Heart left ventricle (tissue), 16 donors: Measurements from ENCODE around the gene ATG2A. TPM values are rescaled to one million over a fixed set of nuclear protein-coding genes. Genes with fewer than 3 reads are reported as not detected.

Source experiments
- ATAC-seq, 4 donors: fragments of 200-7000 bp; cut with Tn5 transposase; one replicate each; pipeline ENCODE4 v1.9.1; 2020 to 2022; ENCODE audit warnings: moderate library complexity in 4 of 4, mild to moderate bottlenecking in 3 of 4, moderate number of reproducible peaks in 1 of 4
- DNase-seq, 5 donors: peaks; one replicate each; pipeline ENCODE4 v3.0.0-alpha.2; 2020
- H3K27ac ChIP-seq, 12 donors: fragments of 200-600 bp; sonication (generic) in 4 of 12; one replicate each; pipeline versions ENCODE4 v1.5.0 to v1.8.0; 2016 to 2022; ENCODE audit warnings: mild to moderate bottlenecking in 2 of 12
- H3K27me3 ChIP-seq, 9 donors: fragments of 200-600 bp; sonication (generic) in 2 of 9; one replicate each; pipeline versions ENCODE4 v1.5.1 to v1.8.0; 2016 to 2022; ENCODE audit warnings: mild to moderate bottlenecking in 3 of 9
- H3K36me3 ChIP-seq, 9 donors: fragments of 200-600 bp; sonication (generic) in 2 of 9; one replicate each; pipeline versions ENCODE4 v1.5.0 to v1.8.0; 2018 to 2022; ENCODE audit warnings: mild to moderate bottlenecking in 2 of 9
- H3K4me1 ChIP-seq, 12 donors: fragments of 200-600 bp; sonication (generic) in 4 of 12; one replicate each; pipeline versions ENCODE4 v1.5.0 to v1.8.0; 2016 to 2022; ENCODE audit warnings: mild to moderate bottlenecking in 3 of 12
- H3K4me3 ChIP-seq, 12 donors: fragments of 200-600 bp; sonication (generic) in 4 of 12; one replicate each; pipeline versions ENCODE4 v1.5.0 to v1.8.0; 2017 to 2022; ENCODE audit warnings: mild to moderate bottlenecking in 9 of 12, moderate library complexity in 4 of 12
- H3K9me3 ChIP-seq, 12 donors: fragments of 200-600 bp; sonication (generic) in 4 of 12; one replicate each; pipeline versions ENCODE4 v1.5.0 to v1.8.0; 2016 to 2022; ENCODE audit warnings: mild to moderate bottlenecking in 1 of 12
- CTCF ChIP-seq, 12 donors: fragments of 200-600 bp; sonication (generic) in 4 of 12; IDR thresholded peaks; one replicate each; pipeline versions ENCODE4 v1.5.0 to v1.8.0; 2018 to 2022; ENCODE audit warnings: antibody characterized with exemption in 12 of 12, mild to moderate bottlenecking in 5 of 12
- POLR2A ChIP-seq, 2 donors: fragments of 450-650 bp; IDR thresholded peaks; one replicate each; pipeline ENCODE4 v1.6.1; 2017; ENCODE audit warnings: antibody characterized with exemption in 2 of 2, mild to moderate bottlenecking in 2 of 2, moderate library complexity in 2 of 2
- WGBS, 4 donors: extraction: QIAGEN DNeasy Blood & Tissue Kit in 2 of 4; methylation state at CpG; one replicate each; pipeline versions ENCODE4 v1.1.5 to v1.1.7; 2013 to 2018; 5-methylcytosine and 5-hydroxymethylcytosine counted together
- intact Hi-C, 10 donors: fragments of 100-400 bp; cut with DNase I; formaldehyde crosslinking; loops; one replicate each; pipeline versions ENCODE4 v1.11.1 to v1.14.2; 2022
- polyA plus RNA-seq, 2 donors: library from polyadenylated mRNA; stranded (reverse); fragments of 200-250 nt; gene quantifications; one replicate each; pipeline ENCODE4 v1.2.3, GENCODE V29; 2013
- total RNA-seq, 9 donors: library from RNA; depleted of rRNA in 2 of 9; stranded (reverse); fragments of >200 nt in 2 of 9; fragmentation: NEBNext Ultra II Directional in 3 of 9; extraction: Animal tissue kit (Norgen Biotek cat#: 25700) in 3 of 9; gene quantifications; one replicate each; pipeline versions ENCODE4 v1.1.0 to v1.2.4, GENCODE V29; 2016 to 2023
- donor health status: ischemic (EF 13 %, LVEDD 7.1; RV severe dilation, severe dysfunction).
- donor health status: healthy with polysubstance abuse.
- donor health status: DM: no; HTN: yes; CAD: no.
- donor health status: DM: no; HTN: no; CAD: no.
- donor health status: ischemic (EF 25% LVEDD 6.9; RV normal size, moderate dysfunction).
- donor health status: ischemic (EF 25% LVEDD 5.7; RV mildly dilated, moderate dysfunction).
- donor health status: healthy.
- donor health status: DM: yes; HTN: yes; CAD: no.
- donor health status: ischemic (EF 35%, LVEDD 5.7; RV mildly dilated, moderate dysfunction).
- donor health status: nonischemic (EF 11% LVEDD 7.7; RV severe dilation, severe dysfunction).
- donor health status: DM: yes; HTN: yes; CAD: no.
- donor health status: PGD.
- donor health status: ischemic (EF 29% LVEDD 5.4; RV normal size, mild dysfunction).
- donor health status: nonischemic (EF 23%, LVEDD 6.1; RV moderate dilation, normal function).

ATG2A gene
- total and polyA plus RNA-seq, 11 donors = 11.4 to 38.5 (median 16.1) TPM

- Histone ChIP-seq H3K9me3 (no peaks in the 10 kb centered on the region), H3K27me3 (no peaks in the 10 kb centered on the region), H3K36me3 (peaks cover 0 to 9% (median 6%) of the 10 kb centered on the region in 9 donors), H3K27ac (peak overlapping the region in 3 of 12 donors; percentile 29 to 49 (median 49)), H3K4me1 (peaks cover 0 to 65% (median 22%) of the 10 kb centered on the region in 12 donors), H3K4me3 (no peak overlapping the region)
- DNase-seq (peak in 1 of 5 donors; percentile 42), ATAC-seq (no peak)
- WGBS, 4 donors = 86 to 91% (median 90%) methylated on average over 7 of the region's 7 CpGs
- intact Hi-C loops = loop anchor here in 2 of 10 donors (5.0 kb wide), 2 partner anchors 98 to 103 kb away; no protein-coding TSS in a partner anchor
- TF ChIP-seq CTCF (IDR thresholded peaks at IDR 0.05) (no peak), POLR2A (IDR thresholded peaks at IDR 0.05) (no peak)
Measured at GRCh38 chr11:64890522-64890939, 26.5 kb downstream of the ATG2A start.

GRCh38 chr11:64888729-64889511 is 28.1 kb downstream of the ATG2A start:
- no peak for ATAC-seq
- Histone ChIP-seq H3K9me3 (no peaks in the 10 kb centered on the region), H3K4me3 (no peak overlapping the region), H3K36me3 (no peaks in the 10 kb centered on the region), H3K27ac (no peak overlapping the region), H3K27me3 (no peaks in the 10 kb centered on the region), H3K4me1 (peaks cover 0 to 58% (median 20%) of the 10 kb centered on the region in 12 donors)
- DNase-seq = peak in 1 of 5 donors; percentile 48
- TF ChIP-seq POLR2A (IDR thresholded peaks at IDR 0.05) (no peak), CTCF (IDR thresholded peaks at IDR 0.05) (no peak)
- 61 to 71% (median 61%) methylated on average over 8 to 9 of the region's 9 CpGs for WGBS, 4 donors
- intact Hi-C loops = no loop called here

GRCh38 chr11:64888406-64888728 is 28.6 kb downstream of the ATG2A start:
- Histone ChIP-seq H3K4me3 (peak overlapping the region in 7 of 12 donors; percentile 24 to 49 (median 43)), H3K27me3 (no peaks in the 10 kb centered on the region), H3K27ac (peak overlapping the region in 8 of 12 donors; percentile 23 to 68 (median 62)), H3K9me3 (no peaks in the 10 kb centered on the region), H3K4me1 (peaks cover 0 to 52% (median 19%) of the 10 kb centered on the region in 12 donors), H3K36me3 (no peaks in the 10 kb centered on the region)
- intact Hi-C loops = no loop called here
- WGBS, 4 donors = 66 to 74% (median 72%) methylated on average over 8 of the region's 8 CpGs
- peak in 2 of 5 donors; percentile 26 to 53 for DNase-seq
- no peak for TF ChIP-seq CTCF (IDR thresholded peaks at IDR 0.05)
- no peak for TF ChIP-seq POLR2A (IDR thresholded peaks at IDR 0.05)
- ATAC-seq = peak in 1 of 4 donors; percentile 1

GRCh38 chr11:64887757-64888405 is 29.1 kb downstream of the ATG2A start:
- H3K27me3 ChIP-seq = no peaks in the 10 kb centered on the region
- H3K36me3 ChIP-seq = no peaks in the 10 kb centered on the region
- no peaks in the 10 kb centered on the region for H3K9me3 ChIP-seq
- peak; percentile 82 to 94 (median 85) for DNase-seq
- H3K27ac ChIP-seq = peak overlapping the region in 11 of 12 donors; percentile 23 to 70 (median 63)
- intact Hi-C loops = no loop called here
- TF ChIP-seq CTCF (IDR thresholded peaks at IDR 0.05) (peak; percentile 94 to 100 (median 98)), POLR2A (IDR thresholded peaks at IDR 0.05) (no peak)
- peaks cover 0 to 47% (median 16%) of the 10 kb centered on the region in 12 donors for H3K4me1 ChIP-seq
- ATAC-seq = peak; percentile 79 to 93 (median 92)
- WGBS, 4 donors = 16 to 29% (median 16%) methylated on average over 23 to 34 of the region's 34 CpGs
- peak overlapping the region in 9 of 12 donors; percentile 20 to 49 (median 32) for H3K4me3 ChIP-seq
